ENCODE results near the gene TUBGCP6. TPM values are rescaled to one million over a fixed set of nuclear protein-coding genes. Genes with fewer than 3 reads are reported as not detected.

The TUBGCP6 gene
- total and polyA plus RNA-seq, 2 donors (not counting 3 experiments of a cell fraction or from before 2014, with no cell fraction given), result 33.1 to 45.3 TPM

DNA sequence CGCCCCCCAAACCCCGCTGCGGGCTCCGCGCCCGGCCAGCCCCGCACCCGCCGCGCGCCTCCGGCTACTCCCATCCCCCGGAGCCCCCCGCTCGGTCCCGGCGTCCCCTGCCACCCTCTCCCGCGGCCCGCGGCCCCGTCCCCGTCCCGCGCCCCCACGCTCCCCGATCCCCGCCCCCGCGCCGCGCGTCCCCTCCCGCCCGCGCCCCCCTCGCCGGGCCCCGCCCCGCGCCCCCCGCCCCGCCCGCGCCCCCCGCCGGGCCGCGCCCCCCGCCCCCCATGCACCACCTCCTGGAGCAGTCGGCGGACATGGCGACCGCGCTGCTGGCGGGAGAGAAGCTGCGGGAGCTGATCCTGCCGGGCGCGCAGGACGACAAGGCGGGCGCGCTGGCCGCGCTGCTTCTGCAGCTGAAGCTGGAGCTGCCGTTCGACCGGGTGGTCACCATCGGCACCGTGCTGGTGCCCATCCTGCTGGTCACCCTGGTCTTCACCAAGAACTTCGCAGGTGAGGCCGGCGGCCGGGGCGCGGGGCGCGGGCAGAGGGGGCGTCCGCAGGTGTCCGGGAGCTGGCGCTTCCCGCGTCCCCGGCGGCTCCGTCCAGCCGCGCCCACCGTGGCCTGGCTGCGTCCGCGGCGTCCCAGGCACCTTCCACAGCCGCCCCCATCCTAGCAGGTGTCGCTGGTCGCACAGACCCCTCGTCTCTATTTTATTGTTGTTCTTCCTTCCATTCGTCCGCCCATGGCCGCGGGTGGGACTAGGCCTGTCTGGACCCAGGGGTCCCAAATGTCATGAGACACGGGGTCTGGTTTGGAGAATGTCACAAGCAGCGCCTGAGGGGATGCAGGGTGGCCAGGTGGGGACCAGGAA lies 74.1 kb downstream of the TUBGCP6 start, which contains the start of gene PANX2:
TSS of gene PANX2 (plus strand) at position 279 of the 866 bp plus-strand sequence. CDS start at position 279, 0 bp downstream.
- Histone ChIP-seq H4K20me1 (replicated peaks; ENCODE audit: control insufficient read depth, extremely low read depth, insufficient read depth, low read length) (no peaks in the 10 kb centered on the region), H3K4me2 (ENCODE audit: insufficient read depth, low read length) (peak within 1 kb of the TSS; percentile 76), H3K79me2 (ENCODE audit: control insufficient read depth, insufficient read depth, low read length) (no peaks in the 10 kb centered on the region), H3K9ac (replicated peaks; ENCODE audit: extremely low read depth, insufficient read depth, low read length) (peak within 1 kb of the TSS; percentile 16), H3K27ac (ENCODE audit: insufficient read depth, low read depth, low read length) (no peak within 1 kb of the TSS), H3K4me3 (replicated peaks in 1 of 3; ENCODE audit: insufficient read depth in 1 of 3, low read depth in 1 of 3, low read length in 3 of 3) (peak within 1 kb of the TSS in 2 of 3 experiments; percentile 33 to 42), H3K9me3 (replicated peaks; ENCODE audit: control insufficient read depth, insufficient read depth, low read length) (no peaks in the 10 kb centered on the region), H3K9me1 (replicated peaks; ENCODE audit: control insufficient read depth, extremely low read depth, insufficient read depth, low read length) (no peaks in the 10 kb centered on the region), H3K36me3 (ENCODE audit: control insufficient read depth in 2 of 2, extremely low read depth in 1 of 2, insufficient read depth in 2 of 2, low read length in 2 of 2) (peaks cover 0 to under 1% of the 10 kb centered on the region in 2 experiments), H3K27me3 (ENCODE audit: control insufficient read depth in 2 of 2, insufficient read depth in 2 of 2, low read length in 2 of 2) (no peaks in the 10 kb centered on the region), H2AFZ (ENCODE audit: low read depth, low read length) (peak within 1 kb of the TSS; percentile 56), H3K4me1 (ENCODE audit: control insufficient read depth, extremely low read depth, insufficient read depth, low read length) (peaks cover 4% of the 10 kb centered on the region)
- CTCF ChIA-PET, result interaction anchor here (1.0 to 1.1 kb wide), 2 partner anchors 22 to 240 kb away, joined by 3 to 4 read pairs; no protein-coding TSS in a partner anchor
- FAIRE-seq, result no peak
- TF ChIP-seq FOS (IDR thresholded peaks at IDR 0.05; ENCODE audit: borderline replicate concordance, insufficient read depth, low read length) (no peak), MYC (IDR thresholded peaks at IDR 0.05; ENCODE audit: low read depth, low read length) (no peak), POLR2AphosphoS5 (IDR thresholded peaks at IDR 0.05; ENCODE audit: insufficient read depth, low read depth, low read length) (no peak), JUN (IDR thresholded peaks at IDR 0.05; ENCODE audit: borderline replicate concordance, insufficient read depth, insufficient read length, low read depth) (no peak), POLR2A (IDR thresholded peaks at IDR 0.05; ENCODE audit: low read depth, low read length) (no peak), GATA2 (IDR thresholded peaks at IDR 0.05; ENCODE audit: insufficient read depth, insufficient read length, low read depth, low read length) (no peak), EZH2 (IDR thresholded peaks at IDR 0.05; ENCODE audit: borderline replicate concordance, low read depth, low read length, severe bottlenecking) (no peak)
- TF ChIP-seq, protein P1, sequence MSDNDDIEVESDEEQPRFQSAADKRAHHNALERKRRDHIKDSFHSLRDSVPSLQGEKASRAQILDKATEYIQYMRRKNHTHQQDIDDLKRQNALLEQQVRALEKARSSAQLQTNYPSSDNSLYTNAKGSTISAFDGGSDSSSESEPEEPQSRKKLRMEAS (IDR thresholded peaks at IDR 0.05; ENCODE audit: insufficient read depth, insufficient read length), result no peak
- TF ChIP-seq, protein P2, sequence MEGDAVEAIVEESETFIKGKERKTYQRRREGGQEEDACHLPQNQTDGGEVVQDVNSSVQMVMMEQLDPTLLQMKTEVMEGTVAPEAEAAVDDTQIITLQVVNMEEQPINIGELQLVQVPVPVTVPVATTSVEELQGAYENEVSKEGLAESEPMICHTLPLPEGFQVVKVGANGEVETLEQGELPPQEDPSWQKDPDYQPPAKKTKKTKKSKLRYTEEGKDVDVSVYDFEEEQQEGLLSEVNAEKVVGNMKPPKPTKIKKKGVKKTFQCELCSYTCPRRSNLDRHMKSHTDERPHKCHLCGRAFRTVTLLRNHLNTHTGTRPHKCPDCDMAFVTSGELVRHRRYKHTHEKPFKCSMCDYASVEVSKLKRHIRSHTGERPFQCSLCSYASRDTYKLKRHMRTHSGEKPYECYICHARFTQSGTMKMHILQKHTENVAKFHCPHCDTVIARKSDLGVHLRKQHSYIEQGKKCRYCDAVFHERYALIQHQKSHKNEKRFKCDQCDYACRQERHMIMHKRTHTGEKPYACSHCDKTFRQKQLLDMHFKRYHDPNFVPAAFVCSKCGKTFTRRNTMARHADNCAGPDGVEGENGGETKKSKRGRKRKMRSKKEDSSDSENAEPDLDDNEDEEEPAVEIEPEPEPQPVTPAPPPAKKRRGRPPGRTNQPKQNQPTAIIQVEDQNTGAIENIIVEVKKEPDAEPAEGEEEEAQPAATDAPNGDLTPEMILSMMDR (IDR thresholded peaks at IDR 0.05; ENCODE audit: extremely low read depth in 1 of 2, insufficient read depth in 1 of 2, low read depth in 1 of 2, low read length in 2 of 2), result no peak
- DNase-seq (ENCODE audit: low read depth, low spot score), result no peak
- no TSS peak for BruUV-seq (replicated peaks)
- POLR2A ChIA-PET, result interaction anchor here (0.6 kb wide), 1 partner anchor 9 kb away, joined by 3 read pairs; no protein-coding TSS in a partner anchor
- dilution Hi-C loops (cut with MboI; ENCODE audit: extremely low pct_ligation_motif_present, low sequenced_read_pairs) (no loop called here), intact Hi-C loops (cut with micrococcal nuclease) (no loop called here)

Data from endothelial cell of umbilical vein (primary cell).